GM12874 (cell line): Measurements from ENCODE around the gene SYNDIG1.

Experiments
- TF ChIP-seq, protein P1 (sequence below): IDR thresholded peaks from 2 replicates; pipeline ENCODE4 v1.5.1; 2011; ENCODE audit warnings: low read depth, mild to moderate bottlenecking, control low read depth, low read length, moderate library complexity; ENCODE audit not compliant: insufficient read depth

SYNDIG1 gene

DNA sequence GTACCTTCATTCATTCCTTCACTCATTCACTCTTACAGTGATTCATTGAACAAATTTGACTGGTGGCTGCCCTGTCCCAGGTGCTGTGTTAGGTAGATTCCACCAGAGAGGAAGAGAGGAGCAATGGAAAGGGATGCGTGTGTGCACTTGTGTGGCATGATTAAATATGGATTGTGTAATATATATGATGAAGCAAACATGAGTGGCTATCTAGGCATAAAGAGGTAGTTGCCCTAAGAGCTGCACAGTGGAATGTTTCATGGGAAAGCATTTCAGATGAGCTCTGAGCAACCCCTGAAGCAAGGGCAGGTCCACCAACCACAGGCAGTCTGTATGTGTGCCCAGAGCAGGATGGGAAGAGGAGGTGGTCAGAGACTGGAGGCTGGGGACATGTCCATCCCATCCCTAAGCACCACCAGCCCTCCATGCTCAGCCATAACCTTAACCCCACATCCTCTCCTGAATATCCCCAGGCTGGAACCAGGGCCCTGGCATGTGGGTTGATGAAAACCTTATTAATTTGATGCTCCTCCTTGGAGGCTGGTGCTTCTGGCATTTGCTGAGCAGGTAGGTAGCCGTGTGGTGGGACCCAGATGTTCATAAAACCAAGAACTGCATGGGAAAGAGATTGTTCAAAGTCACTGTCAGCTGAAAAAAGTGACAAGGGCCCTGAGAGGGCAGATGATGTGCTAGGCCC is 226.2 kb downstream of the SYNDIG1 start:
- TF ChIP-seq, protein P1, sequence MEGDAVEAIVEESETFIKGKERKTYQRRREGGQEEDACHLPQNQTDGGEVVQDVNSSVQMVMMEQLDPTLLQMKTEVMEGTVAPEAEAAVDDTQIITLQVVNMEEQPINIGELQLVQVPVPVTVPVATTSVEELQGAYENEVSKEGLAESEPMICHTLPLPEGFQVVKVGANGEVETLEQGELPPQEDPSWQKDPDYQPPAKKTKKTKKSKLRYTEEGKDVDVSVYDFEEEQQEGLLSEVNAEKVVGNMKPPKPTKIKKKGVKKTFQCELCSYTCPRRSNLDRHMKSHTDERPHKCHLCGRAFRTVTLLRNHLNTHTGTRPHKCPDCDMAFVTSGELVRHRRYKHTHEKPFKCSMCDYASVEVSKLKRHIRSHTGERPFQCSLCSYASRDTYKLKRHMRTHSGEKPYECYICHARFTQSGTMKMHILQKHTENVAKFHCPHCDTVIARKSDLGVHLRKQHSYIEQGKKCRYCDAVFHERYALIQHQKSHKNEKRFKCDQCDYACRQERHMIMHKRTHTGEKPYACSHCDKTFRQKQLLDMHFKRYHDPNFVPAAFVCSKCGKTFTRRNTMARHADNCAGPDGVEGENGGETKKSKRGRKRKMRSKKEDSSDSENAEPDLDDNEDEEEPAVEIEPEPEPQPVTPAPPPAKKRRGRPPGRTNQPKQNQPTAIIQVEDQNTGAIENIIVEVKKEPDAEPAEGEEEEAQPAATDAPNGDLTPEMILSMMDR = no peak

DNA sequence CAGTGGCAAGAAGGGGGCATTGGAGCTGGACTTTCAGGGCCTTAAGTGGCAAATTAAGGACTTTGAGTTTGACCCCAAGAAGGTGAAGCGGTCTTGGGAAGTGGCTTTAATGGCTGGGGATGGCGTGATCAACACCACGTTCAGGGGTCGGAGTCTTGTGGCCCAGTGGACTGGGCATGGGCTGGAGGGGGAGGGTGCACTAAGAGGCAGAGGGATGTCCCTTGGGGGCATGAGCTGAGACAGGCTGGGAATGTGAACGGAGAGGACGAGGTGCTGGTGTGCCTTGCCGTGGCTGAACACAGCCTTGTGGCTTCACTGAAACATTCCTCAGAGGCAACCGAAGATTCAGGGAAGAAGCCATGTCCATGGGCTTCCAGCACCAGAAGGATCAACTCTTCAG is 227.0 kb downstream of the SYNDIG1 start:
- TF ChIP-seq, protein P1 = no peak

DNA sequence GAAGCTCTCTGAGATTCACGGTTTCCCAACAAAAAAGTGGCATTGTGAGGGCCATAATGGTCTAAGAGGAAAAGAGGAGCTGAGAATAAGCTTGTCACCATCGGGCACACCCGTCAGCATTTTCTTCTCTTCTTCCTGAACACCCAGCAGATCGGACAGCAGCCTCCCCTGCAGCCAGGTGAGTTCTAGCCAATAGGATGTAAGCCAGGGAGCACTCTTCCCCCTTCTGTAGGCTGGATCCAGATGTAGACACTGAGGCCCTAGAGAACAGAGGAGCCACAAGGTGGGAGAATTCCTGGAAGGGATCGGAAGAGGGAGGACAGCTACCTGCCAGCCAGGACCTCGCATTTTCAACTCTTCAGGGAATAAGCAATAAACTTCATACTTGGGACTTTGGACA is 228.0 kb downstream of the SYNDIG1 start:
- TF ChIP-seq, protein P1 = no peak

DNA sequence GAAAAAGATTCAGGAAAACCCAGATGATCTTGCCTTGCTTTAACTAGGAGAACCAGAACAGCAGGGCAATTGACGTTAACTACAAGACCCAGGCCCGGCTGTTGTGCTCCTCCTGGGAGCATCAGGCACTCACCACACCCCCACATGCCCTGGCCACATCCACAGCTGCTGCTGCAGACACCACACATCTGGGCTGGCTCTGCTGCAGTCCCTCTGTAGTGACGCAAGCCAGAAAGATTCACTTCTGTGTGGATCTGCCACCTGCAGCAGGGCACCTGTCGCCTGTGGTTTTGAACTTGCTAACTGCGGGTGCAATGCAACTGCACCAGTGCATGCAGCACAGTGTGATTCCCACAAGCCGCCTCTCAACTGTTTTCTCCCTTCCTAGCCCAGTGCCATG is 228.8 kb downstream of the SYNDIG1 start:
- TF ChIP-seq, protein P1 = no peak

DNA sequence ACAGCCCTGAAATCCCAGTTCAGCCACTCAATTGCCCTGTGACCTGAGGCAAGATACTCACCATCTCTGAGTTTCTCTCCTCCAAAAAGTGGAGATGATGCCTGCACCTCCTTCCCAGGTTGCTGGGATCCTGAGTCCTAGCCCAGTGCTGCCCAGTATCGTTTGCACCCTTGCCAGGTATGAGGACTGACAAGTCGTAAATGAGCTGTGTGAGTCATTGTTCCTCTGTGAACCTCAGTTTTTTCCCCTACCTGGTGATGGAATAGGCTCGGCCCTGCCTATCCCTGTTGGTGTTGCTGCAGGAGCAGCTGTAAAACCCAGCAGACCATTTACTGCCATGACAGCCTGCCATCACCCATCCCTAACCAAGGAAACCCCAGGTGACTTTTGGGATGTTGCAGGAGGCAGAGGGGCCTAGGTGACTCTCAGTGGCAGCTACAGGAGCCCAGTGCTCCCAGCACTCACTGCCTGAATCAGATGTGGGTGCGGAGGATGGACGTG is 229.3 kb downstream of the SYNDIG1 start:
- TF ChIP-seq, protein P1 = no peak

DNA sequence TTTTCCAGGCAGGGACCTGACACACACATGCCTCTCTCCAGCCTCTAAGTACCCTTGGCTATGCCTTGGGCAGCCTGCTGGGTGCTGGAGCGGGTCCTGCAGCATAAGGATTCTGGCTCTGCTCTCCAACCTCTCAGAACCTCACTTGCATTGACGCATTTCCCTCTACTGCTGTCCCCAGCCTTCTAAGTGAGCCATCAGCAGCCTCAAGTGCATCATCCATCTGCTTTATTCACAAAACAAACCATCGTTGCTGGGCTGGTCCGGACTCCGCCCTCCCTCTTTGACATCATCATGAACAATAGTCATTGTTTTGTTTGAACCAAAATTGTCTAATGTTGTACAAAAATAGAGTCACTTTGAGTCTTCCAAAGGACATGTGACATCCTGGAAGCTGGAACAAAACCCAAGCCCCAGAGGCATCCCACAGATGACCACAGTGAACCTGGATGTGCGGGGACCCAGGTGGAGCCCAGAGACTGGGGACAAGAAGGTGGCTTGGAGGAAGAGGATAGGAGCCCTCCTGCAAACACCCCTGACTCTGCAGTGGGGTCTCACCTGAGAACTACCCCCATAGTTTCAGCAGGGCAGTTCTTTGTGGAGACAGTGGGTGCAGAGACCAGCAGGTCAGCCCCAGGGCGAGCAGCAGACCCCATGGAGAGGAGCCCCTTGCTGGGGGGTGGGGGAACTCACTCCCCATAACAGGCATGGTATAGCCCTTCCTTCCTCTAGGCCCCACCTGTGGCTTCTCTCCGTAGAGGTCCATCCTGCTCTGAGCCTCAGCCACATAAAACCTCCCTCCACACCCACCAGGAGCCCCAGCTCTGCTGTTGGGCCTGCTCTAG is 230.1 kb downstream of the SYNDIG1 start:
- TF ChIP-seq, protein P1 = no peak

DNA sequence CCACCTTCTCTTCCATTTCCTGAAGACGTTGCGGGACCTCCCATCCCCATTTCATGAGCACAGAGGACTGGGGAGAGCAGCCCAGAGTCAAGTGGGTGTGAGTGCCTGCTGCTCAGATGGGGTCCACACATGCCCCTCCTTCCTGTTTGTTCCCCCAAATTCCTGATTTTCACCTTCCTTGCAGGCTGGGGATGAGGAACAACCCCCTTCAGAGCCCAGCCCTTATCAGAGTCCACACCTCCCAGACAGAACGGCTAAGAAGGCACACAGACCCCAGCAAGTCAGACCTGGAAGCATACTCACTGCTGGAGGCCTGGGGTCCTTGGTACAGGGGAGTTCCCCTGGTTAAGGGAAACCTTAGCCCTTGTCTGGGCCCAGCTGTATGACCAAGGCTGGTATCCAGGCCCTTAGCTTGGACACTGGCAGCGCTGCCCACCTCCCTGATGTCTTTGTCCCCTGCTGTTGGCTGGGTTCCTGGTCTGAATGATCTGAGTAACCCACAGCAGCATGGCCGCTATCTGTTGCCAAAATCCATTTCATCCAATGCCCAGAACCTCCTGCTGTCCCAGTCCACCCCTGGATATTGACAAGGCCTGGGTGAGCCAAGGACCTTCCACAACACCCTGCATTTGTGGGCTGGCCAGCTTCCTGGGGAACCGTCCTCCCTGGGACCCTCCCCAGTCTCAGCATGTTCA is 230.9 kb downstream of the SYNDIG1 start:
- TF ChIP-seq, protein P1 = no peak
